ENCODE measurements around the gene NOL6. TPM values are rescaled to one million over a fixed set of nuclear protein-coding genes. Genes with fewer than 3 reads are reported as not detected.

NOL6 gene
- total and polyA plus RNA-seq, 10 of the 15 experiments (the other 5 are each of a cell fraction or from before 2014, with no cell fraction given), result 8.3 to 53.2 (median 33.1) TPM

DNA sequence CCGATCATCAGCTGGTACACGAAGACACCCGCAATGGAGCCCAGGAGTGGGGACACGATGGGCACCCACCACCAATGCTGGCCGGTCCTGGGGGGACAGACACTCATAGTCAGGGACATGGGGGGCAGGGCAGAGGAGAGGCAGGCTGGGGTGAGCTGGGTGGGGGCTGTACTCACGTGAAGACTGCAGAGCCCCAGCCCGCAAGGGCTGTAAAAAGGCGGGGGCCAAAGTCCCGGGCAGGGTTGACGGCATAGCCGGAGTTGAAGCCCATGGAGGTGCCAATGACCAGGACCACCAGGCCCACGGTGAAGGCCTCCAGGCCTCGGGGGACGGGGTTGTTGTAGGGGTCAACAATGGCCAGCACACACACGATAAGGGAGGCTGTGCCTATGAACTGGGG is 31.6 kb downstream of the NOL6 start (continued):
- TF ChIP-seq, protein P1, sequence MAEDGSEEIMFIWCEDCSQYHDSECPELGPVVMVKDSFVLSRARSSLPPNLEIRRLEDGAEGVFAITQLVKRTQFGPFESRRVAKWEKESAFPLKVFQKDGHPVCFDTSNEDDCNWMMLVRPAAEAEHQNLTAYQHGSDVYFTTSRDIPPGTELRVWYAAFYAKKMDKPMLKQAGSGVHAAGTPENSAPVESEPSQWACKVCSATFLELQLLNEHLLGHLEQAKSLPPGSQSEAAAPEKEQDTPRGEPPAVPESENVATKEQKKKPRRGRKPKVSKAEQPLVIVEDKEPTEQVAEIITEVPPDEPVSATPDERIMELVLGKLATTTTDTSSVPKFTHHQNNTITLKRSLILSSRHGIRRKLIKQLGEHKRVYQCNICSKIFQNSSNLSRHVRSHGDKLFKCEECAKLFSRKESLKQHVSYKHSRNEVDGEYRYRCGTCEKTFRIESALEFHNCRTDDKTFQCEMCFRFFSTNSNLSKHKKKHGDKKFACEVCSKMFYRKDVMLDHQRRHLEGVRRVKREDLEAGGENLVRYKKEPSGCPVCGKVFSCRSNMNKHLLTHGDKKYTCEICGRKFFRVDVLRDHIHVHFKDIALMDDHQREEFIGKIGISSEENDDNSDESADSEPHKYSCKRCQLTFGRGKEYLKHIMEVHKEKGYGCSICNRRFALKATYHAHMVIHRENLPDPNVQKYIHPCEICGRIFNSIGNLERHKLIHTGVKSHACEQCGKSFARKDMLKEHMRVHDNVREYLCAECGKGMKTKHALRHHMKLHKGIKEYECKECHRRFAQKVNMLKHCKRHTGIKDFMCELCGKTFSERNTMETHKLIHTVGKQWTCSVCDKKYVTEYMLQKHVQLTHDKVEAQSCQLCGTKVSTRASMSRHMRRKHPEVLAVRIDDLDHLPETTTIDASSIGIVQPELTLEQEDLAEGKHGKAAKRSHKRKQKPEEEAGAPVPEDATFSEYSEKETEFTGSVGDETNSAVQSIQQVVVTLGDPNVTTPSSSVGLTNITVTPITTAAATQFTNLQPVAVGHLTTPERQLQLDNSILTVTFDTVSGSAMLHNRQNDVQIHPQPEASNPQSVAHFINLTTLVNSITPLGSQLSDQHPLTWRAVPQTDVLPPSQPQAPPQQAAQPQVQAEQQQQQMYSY (CRISPR knock-in tag; IDR thresholded peaks at IDR 0.05), result no peak
- TF ChIP-seq EED (IDR thresholded peaks at IDR 0.05; ENCODE audit: low read depth), result no peak
- TF ChIP-seq, protein P2, sequence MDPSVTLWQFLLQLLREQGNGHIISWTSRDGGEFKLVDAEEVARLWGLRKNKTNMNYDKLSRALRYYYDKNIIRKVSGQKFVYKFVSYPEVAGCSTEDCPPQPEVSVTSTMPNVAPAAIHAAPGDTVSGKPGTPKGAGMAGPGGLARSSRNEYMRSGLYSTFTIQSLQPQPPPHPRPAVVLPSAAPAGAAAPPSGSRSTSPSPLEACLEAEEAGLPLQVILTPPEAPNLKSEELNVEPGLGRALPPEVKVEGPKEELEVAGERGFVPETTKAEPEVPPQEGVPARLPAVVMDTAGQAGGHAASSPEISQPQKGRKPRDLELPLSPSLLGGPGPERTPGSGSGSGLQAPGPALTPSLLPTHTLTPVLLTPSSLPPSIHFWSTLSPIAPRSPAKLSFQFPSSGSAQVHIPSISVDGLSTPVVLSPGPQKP (IDR thresholded peaks at IDR 0.05; ENCODE audit: low read depth, low read length), result no peak
- TF ChIP-seq, protein P3, sequence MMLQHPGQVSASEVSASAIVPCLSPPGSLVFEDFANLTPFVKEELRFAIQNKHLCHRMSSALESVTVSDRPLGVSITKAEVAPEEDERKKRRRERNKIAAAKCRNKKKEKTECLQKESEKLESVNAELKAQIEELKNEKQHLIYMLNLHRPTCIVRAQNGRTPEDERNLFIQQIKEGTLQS (IDR thresholded peaks at IDR 0.05; ENCODE audit: borderline replicate concordance, extremely low read depth, low read depth, low read length), result no peak
- TF ChIP-seq RFX5 (IDR thresholded peaks at IDR 0.05; ENCODE audit: low read depth, low read length), result no peak
- TF ChIP-seq KDM1A (IDR thresholded peaks at IDR 0.05; ENCODE audit: borderline replicate concordance), result no peak
- no peak for TF ChIP-seq FOXM1 (IDR thresholded peaks at IDR 0.05; ENCODE audit: low read depth, low read length)

DNA sequence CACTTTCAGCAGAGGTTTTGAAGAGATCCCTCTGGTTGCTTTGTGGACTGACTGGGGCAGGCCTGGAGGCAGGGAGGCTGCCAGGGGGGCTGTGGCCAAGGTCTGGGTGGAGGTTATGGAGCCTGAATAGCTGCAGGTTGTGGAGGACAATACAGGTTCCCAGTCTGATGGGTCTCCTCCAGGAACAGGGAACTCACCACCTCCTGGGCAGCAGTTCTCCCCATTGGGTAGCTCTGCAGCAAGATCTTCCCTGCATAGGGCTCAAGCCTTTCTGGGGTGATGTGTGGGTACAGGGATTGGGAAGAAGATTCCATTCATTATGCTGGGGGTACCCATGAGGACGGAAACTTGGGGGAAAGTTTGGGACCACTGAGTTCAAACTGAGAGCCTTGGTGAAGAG is 33.1 kb downstream of the NOL6 start:
- FAIRE-seq (no peak), ATAC-seq (no peak), DNase-seq (ENCODE audit: low read depth, low spot score) (no peak)
- peaks cover 4% of the 10 kb centered on the region for H3K4me1 ChIP-seq (ENCODE audit: control insufficient read depth, insufficient read depth, low read length)
- 29% methylated on average over 1 of the region's 1 CpG for WGBS (ENCODE audit: insufficient coverage, insufficient replicate concordance, low lambda C conversion rate, missing lambda C conversion rate)
- BruUV-seq (replicated peaks), result no TSS peak
- no peak overlapping the region for H2AFZ ChIP-seq (ENCODE audit: control insufficient read depth, low read depth, low read length)
- ChIA-PET CTCF (interaction anchor here (1.4 to 4.0 kb wide), 2 partner anchors 12 kb away, joined by 6 to 35 read pairs; no protein-coding TSS in a partner anchor), SMC1A (ENCODE audit: uncharacterized antibody, unreplicated experiment) (no interaction called here), POLR2A (interaction anchor here (0.6 kb wide), 1 partner anchor 11 kb away, joined by 8 read pairs; no protein-coding TSS in a partner anchor), RAD21 (ENCODE audit: unreplicated experiment) (interaction anchor here (0.7 kb wide), 1 partner anchor 25 kb away, joined by 3 read pairs; no protein-coding TSS in a partner anchor)
- H3K36me3 ChIP-seq (ENCODE audit: control insufficient read depth in 2 of 2, insufficient read depth in 2 of 2, low read length in 1 of 2), result no peaks in the 10 kb centered on the region
- H3K79me2 ChIP-seq (ENCODE audit: control insufficient read depth, insufficient read depth, low read length), result no peaks in the 10 kb centered on the region
- H3K9me3 ChIP-seq (replicated peaks; ENCODE audit: control insufficient read depth, insufficient read depth, low read length), result no peaks in the 10 kb centered on the region
- no peak overlapping the region for H3K27ac ChIP-seq (ENCODE audit: control insufficient read depth, insufficient read depth)
- H3K9ac ChIP-seq (ENCODE audit: control insufficient read depth, insufficient read depth, low read length), result no peak overlapping the region
- H3K4me3 ChIP-seq, result no peak overlapping the region
- intact Hi-C loops (cut with micrococcal nuclease; ENCODE audit: unreplicated experiment) (no loop called here), in situ Hi-C loops (cut with MboI) (no loop called here)
- H3K27me3 ChIP-seq (replicated peaks in 1 of 2; ENCODE audit: control insufficient read depth in 2 of 2, insufficient read depth in 2 of 2, low read length in 1 of 2), result peaks cover 1 to 5% of the 10 kb centered on the region in 2 experiments
- no peaks in the 10 kb centered on the region for H4K20me1 ChIP-seq (ENCODE audit: control insufficient read depth, insufficient read depth)
- no peak overlapping the region for H3K4me2 ChIP-seq (ENCODE audit: control insufficient read depth, insufficient read depth)
- TF ChIP-seq, protein P4, sequence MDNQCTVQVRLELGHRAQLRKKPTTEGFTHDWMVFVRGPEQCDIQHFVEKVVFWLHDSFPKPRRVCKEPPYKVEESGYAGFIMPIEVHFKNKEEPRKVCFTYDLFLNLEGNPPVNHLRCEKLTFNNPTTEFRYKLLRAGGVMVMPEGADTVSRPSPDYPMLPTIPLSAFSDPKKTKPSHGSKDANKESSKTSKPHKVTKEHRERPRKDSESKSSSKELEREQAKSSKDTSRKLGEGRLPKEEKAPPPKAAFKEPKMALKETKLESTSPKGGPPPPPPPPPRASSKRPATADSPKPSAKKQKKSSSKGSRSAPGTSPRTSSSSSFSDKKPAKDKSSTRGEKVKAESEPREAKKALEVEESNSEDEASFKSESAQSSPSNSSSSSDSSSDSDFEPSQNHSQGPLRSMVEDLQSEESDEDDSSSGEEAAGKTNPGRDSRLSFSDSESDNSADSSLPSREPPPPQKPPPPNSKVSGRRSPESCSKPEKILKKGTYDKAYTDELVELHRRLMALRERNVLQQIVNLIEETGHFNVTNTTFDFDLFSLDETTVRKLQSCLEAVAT (IDR thresholded peaks at IDR 0.05), result no peak
- TF ChIP-seq TCF3 (IDR thresholded peaks at IDR 0.05; ENCODE audit: borderline replicate concordance, insufficient read depth, low read depth, low read length) (no peak), NBN (IDR thresholded peaks at IDR 0.05) (no peak), POLR2AphosphoS2 (IDR thresholded peaks at IDR 0.05; ENCODE audit: low read depth, low read length) (no peak), SPI1 (IDR thresholded peaks at IDR 0.05; ENCODE audit: borderline replicate concordance, insufficient read depth, low read depth, low read length) (no peak)
- TF ChIP-seq, protein P5, sequence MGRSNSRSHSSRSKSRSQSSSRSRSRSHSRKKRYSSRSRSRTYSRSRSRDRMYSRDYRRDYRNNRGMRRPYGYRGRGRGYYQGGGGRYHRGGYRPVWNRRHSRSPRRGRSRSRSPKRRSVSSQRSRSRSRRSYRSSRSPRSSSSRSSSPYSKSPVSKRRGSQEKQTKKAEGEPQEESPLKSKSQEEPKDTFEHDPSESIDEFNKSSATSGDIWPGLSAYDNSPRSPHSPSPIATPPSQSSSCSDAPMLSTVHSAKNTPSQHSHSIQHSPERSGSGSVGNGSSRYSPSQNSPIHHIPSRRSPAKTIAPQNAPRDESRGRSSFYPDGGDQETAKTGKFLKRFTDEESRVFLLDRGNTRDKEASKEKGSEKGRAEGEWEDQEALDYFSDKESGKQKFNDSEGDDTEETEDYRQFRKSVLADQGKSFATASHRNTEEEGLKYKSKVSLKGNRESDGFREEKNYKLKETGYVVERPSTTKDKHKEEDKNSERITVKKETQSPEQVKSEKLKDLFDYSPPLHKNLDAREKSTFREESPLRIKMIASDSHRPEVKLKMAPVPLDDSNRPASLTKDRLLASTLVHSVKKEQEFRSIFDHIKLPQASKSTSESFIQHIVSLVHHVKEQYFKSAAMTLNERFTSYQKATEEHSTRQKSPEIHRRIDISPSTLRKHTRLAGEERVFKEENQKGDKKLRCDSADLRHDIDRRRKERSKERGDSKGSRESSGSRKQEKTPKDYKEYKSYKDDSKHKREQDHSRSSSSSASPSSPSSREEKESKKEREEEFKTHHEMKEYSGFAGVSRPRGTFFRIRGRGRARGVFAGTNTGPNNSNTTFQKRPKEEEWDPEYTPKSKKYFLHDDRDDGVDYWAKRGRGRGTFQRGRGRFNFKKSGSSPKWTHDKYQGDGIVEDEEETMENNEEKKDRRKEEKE (IDR thresholded peaks at IDR 0.05), result no peak

Measured in GM12878 (cell line).